Thyroid gland (tissue), 4 donors: Measurements from ENCODE around the gene PLEKHH2.
A peak's percentile ranks its signal among the peaks of the same experiment; 100 is the strongest.

ENCODE experiments used
- CTCF ChIP-seq, 6 experiments: fragments of 200-600 bp in 3 of 6; fragments of 450-650 bp in 3 of 6; sonication (generic) in 3 of 6; IDR thresholded peaks; one replicate each; pipeline ENCODE4 v1.5.1; 2016 to 2019; ENCODE audit warnings: antibody characterized with exemption in 6 of 6, mild to moderate bottlenecking in 2 of 6, inconsistent platforms in 1 of 6, moderate library complexity in 1 of 6
- POLR2A ChIP-seq, 2 donors: fragments of 450-650 bp; IDR thresholded peaks; one replicate each; pipeline ENCODE4 v1.6.1; 2017; ENCODE audit warnings: antibody characterized with exemption in 2 of 2, mild to moderate bottlenecking in 2 of 2, moderate library complexity in 1 of 2

DNA sequence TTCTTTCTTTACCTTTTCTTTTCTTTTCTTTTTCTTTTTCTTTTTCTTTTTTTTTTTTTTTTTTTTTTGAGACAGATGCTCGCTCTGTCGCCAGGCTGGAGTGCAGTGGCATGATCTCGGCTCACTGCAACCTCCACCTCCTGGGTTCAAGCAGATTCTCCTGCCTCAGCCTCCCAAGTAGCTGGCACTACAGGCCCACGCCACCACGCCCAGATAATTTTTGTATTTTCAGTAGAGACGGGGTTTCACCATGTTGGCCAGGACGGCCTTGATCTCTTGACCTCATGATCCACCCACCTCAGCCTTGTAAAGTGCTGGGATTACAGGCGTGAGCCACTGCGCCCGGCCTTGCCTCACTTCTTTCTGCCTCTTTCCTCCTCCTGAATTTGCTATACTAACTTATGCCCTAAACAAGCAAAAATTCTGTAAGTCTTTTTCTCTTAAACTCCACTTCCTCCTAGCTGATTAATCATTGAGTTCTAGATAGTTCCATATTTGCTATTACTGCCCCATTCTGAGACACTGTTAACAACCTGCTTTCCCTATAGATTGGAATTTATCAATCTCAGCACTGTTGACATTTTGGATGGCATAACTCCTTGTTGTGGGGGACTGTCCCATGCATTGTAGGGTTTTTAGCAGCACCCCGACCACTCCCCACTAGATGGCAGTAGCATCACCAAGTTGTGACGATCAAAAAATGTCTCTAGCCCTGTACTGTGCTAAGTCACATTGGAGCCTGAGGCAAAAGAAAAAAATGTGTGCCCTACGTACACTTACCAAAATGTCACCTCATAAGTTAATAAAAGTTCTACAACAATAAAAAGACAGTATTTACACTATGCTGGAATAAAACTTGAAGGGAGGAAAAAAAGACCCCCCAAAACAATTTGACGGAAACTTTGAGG is 24.8 kb upstream of the PLEKHH2 start:
- TF ChIP-seq CTCF (IDR thresholded peaks at IDR 0.05): peak; percentile 32 to 81 (median 70)
- no peak for TF ChIP-seq POLR2A (IDR thresholded peaks at IDR 0.05)
